NT2/D1 (cell line): ENCODE data around the gene ROR2.

Source experiments
- DNase-seq: peaks from one replicate; pipeline ENCODE4 v3.0.0-alpha.2; 2011; ENCODE audit warnings: low read depth, low spot score
- H3K27me3 ChIP-seq: 2 replicates; pipeline ENCODE4 v1.6.0; 2011; ENCODE audit warnings: mild to moderate bottlenecking; ENCODE audit not compliant: insufficient read length, insufficient read depth
- H3K36me3 ChIP-seq: 2 replicates; pipeline ENCODE4 v1.6.1; 2011; ENCODE audit warnings: mild to moderate bottlenecking, low read length, mixed read lengths; ENCODE audit not compliant: insufficient read depth, insufficient read length
- H3K4me1 ChIP-seq: 2 replicates; pipeline ENCODE4 v1.5.1; 2011; ENCODE audit not compliant: insufficient read depth, insufficient read length
- H3K4me3 ChIP-seq: 2 replicates; pipeline ENCODE4 v1.5.1; 2011; ENCODE audit warnings: low read depth; ENCODE audit not compliant: insufficient read length
- H3K9ac ChIP-seq: 2 replicates; pipeline ENCODE4 v1.6.0; 2011; ENCODE audit warnings: low read depth; ENCODE audit not compliant: insufficient read length
- H3K9me3 ChIP-seq: 2 replicates; pipeline ENCODE4 v1.5.1; 2011; ENCODE audit warnings: mild to moderate bottlenecking, low read length; ENCODE audit not compliant: insufficient read depth
- SUZ12 ChIP-seq: IDR thresholded peaks from 2 replicates; pipeline ENCODE4 v1.6.1; 2011; ENCODE audit not compliant: insufficient read length, insufficient read depth; ENCODE audit errors: extremely low read depth
- YY1 ChIP-seq: IDR thresholded peaks from 2 replicates; pipeline ENCODE4 v1.6.1; 2011; ENCODE audit not compliant: insufficient read length, insufficient read depth
- ZNF274 ChIP-seq: IDR thresholded peaks from 2 replicates; pipeline ENCODE4 v1.6.1; 2011; ENCODE audit warnings: mild to moderate bottlenecking, low read depth, low read length

Gene ROR2

DNA sequence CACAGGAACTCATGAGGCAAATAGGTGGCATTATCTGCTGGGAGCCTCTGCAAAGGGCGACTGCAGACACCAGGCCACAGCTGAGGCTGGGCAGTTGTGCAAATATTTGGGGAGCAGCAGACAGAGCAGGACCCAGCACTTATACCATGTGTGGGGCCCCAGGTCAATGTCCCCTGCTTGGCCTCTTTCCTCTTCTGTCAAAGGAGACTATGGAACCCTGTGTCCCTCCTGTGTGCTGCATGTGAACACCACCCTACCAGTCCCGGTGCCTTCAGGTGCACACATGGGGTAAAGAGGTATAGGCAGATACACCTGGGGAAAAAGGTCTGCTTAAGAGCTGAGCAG lies 50.8 kb downstream of the ROR2 start:
- Histone ChIP-seq H3K9me3 (no peaks in the 10 kb centered on the region), H3K9ac (no peak overlapping the region), H3K4me3 (no peak overlapping the region), H3K27me3 (no peaks in the 10 kb centered on the region), H3K4me1 (peaks cover 14% of the 10 kb centered on the region), H3K36me3 (no peaks in the 10 kb centered on the region)
- no peak for DNase-seq
- TF ChIP-seq YY1 (no peak), ZNF274 (no peak), SUZ12 (no peak)

DNA sequence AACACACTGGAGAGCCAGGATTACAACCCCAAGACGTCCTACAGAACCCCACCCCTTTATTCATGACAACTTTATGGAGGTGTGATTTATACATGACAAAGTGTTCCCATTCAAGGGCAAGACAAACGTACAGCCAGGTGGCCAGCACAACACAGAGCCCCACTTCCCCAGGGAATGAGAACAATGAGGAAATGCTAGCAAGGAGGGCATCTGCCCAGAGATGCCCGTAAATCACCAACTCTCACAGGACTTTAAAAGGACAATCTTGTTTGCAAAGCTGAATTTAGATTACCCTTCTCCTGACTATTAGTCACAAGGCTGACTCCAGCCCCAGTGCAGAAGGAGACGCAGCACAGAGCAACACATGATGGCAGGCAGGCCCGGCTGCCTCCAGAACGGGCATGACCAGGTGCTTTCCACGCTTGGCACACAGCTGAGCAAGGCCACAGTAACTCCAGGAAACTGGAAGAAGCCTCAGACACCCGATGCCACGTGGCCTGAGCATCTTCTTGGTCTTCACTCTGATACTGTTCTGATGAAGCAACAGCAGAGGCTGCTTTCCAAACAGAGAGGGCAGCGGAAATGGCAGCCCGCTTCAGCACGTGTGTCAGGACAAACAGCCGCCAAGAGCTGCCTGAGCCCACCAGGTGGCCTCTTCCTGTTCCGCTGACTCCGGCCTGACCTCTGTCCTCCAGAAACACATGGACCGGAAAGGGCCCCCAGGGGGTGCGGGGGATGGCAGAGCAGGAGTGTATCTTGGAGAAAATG lies 51.4 kb downstream of the ROR2 start:
- Histone ChIP-seq H3K27me3 (no peaks in the 10 kb centered on the region), H3K9me3 (no peaks in the 10 kb centered on the region), H3K4me3 (no peak overlapping the region), H3K9ac (no peak overlapping the region), H3K4me1 (peaks cover 12% of the 10 kb centered on the region), H3K36me3 (no peaks in the 10 kb centered on the region)
- DNase-seq = no peak
- TF ChIP-seq YY1 (no peak), SUZ12 (no peak), ZNF274 (no peak)

- Histone ChIP-seq H3K36me3 (no peaks in the 10 kb centered on the region), H3K4me1 (peaks cover 12% of the 10 kb centered on the region), H3K9ac (no peak overlapping the region), H3K4me3 (no peak overlapping the region), H3K9me3 (no peaks in the 10 kb centered on the region), H3K27me3 (peaks cover under 1% of the 10 kb centered on the region)
- no peak for DNase-seq
- no peak for TF ChIP-seq YY1
- TF ChIP-seq ZNF274 = no peak
- TF ChIP-seq SUZ12 = no peak
Observed at GRCh38 chr9:91897201-91897600, 52.8 kb downstream of the ROR2 start.

GRCh38 chr9:91896513-91897121 lies 53.4 kb downstream of the ROR2 start:
- Histone ChIP-seq H3K4me3 (no peak overlapping the region), H3K27me3 (peaks cover 4% of the 10 kb centered on the region), H3K36me3 (no peaks in the 10 kb centered on the region), H3K9ac (no peak overlapping the region), H3K9me3 (no peaks in the 10 kb centered on the region), H3K4me1 (peaks cover 12% of the 10 kb centered on the region)
- DNase-seq = no peak
- TF ChIP-seq YY1 (no peak), SUZ12 (no peak), ZNF274 (no peak)

GRCh38 chr9:91896097-91896496 lies 53.9 kb downstream of the ROR2 start:
- Histone ChIP-seq H3K4me1 (peaks cover 12% of the 10 kb centered on the region), H3K27me3 (peaks cover 4% of the 10 kb centered on the region), H3K9ac (no peak overlapping the region), H3K36me3 (no peaks in the 10 kb centered on the region), H3K9me3 (no peaks in the 10 kb centered on the region), H3K4me3 (no peak overlapping the region)
- no peak for TF ChIP-seq SUZ12
- TF ChIP-seq ZNF274 = no peak
- TF ChIP-seq YY1 = no peak
- no peak for DNase-seq

DNA sequence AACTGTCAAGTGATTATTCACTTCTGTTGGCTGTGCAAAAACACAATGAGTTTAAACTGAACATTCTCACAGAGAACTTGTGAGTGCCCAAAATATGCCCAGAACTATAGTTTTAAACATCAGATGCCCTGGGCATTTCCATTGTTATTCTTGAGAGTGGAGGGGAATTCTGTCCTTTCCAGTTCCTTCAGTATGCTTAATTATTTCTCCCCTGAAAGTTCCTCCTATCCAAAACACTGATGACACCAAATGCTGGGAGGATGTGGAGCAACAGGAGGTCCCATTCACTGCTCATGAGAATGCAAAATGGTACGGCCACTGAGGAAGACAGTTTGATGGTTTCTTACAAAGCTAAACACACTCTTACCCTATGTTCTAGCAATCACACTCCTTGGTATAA lies 55.5 kb downstream of the ROR2 start:
- TF ChIP-seq YY1 (no peak), ZNF274 (no peak), SUZ12 (no peak)
- peak; percentile 35 for DNase-seq
- H3K9ac ChIP-seq = no peak overlapping the region

GRCh38 chr9:91894023-91894422 lies 56.0 kb downstream of the ROR2 start:
- H3K4me3 ChIP-seq = no peak overlapping the region
- TF ChIP-seq YY1 = no peak
- TF ChIP-seq SUZ12 = no peak
- no peak for TF ChIP-seq ZNF274
- H3K9ac ChIP-seq = no peak overlapping the region
- H3K27me3 ChIP-seq = peaks cover 24% of the 10 kb centered on the region
- H3K36me3 ChIP-seq = no peaks in the 10 kb centered on the region
- peaks cover 4% of the 10 kb centered on the region for H3K4me1 ChIP-seq
- no peaks in the 10 kb centered on the region for H3K9me3 ChIP-seq
- DNase-seq = no peak

More for the DNA sequence above, 55.5 kb downstream of the ROR2 start:
- Histone ChIP-seq H3K4me1 (peaks cover 7% of the 10 kb centered on the region), H3K9me3 (no peaks in the 10 kb centered on the region), H3K27me3 (peaks cover 19% of the 10 kb centered on the region), H3K36me3 (no peaks in the 10 kb centered on the region), H3K4me3 (no peak overlapping the region)
